Naive B cell (primary cell): ENCODE measurements around the gene SYT14. TPM values are rescaled to one million over a fixed set of nuclear protein-coding genes. Genes with fewer than 3 reads are reported as not detected.
"Not testable (repeated sequence)": the region's sequence is repeated elsewhere in the genome, so short reads cannot be mapped to it uniquely, and the experiment has no call there.

Experiments
- ATAC-seq, 2 donors: fragments of 150-1000 bp; cut with Tn5 transposase; 2 replicates each; pipeline ENCODE4 v1.10.0; 2021; ENCODE audit warnings: low read depth in 2 of 2, mild to moderate bottlenecking in 2 of 2, moderate library complexity in 2 of 2
- DNase-seq: peaks from one replicate; pipeline ENCODE4 v3.0.0; 2022
- H3K27ac Mint-ChIP-seq, 6 donors: one replicate each; pipeline ENCODE4 v1.8.0; 2020 to 2022; ENCODE audit warnings: mild to moderate bottlenecking in 6 of 6, mixed read lengths in 6 of 6, moderate library complexity in 5 of 6, inconsistent platforms in 2 of 6
- H3K27me3 Mint-ChIP-seq, 3 donors: one replicate each; pipeline ENCODE4 v1.8.0; 2021 to 2022; ENCODE audit warnings: mixed read lengths in 3 of 3, mild to moderate bottlenecking in 1 of 3
- H3K36me3 Mint-ChIP-seq, 2 donors: one replicate each; pipeline ENCODE4 v1.8.0; 2020 to 2022; ENCODE audit warnings: mixed read lengths in 2 of 2, inconsistent platforms in 1 of 2, mild to moderate bottlenecking in 1 of 2
- H3K4me1 Mint-ChIP-seq, 3 donors: one replicate each; pipeline ENCODE4 v1.8.0; 2020 to 2022; ENCODE audit warnings: mixed read lengths in 3 of 3, inconsistent platforms in 1 of 3, mild to moderate bottlenecking in 1 of 3, moderate library complexity in 1 of 3
- H3K4me3 Mint-ChIP-seq, 8 donors: one replicate each; pipeline ENCODE4 v1.8.0; 2020 to 2022; ENCODE audit warnings: mild to moderate bottlenecking in 8 of 8, mixed read lengths in 8 of 8, moderate library complexity in 8 of 8, inconsistent platforms in 2 of 8
- H3K9me3 Mint-ChIP-seq, 7 donors: one replicate each; pipeline ENCODE4 v1.8.0; 2020 to 2022; ENCODE audit warnings: mixed read lengths in 7 of 7, mild to moderate bottlenecking in 5 of 7, inconsistent platforms in 2 of 7, moderate library complexity in 1 of 7
- polyA plus RNA-seq, 6 donors: library from polyadenylated mRNA; unstranded; fragments of 300-500 nt; fragmentation: Illumina TruSeq; gene quantifications; one replicate each; pipeline ENCODE4 v1.2.3, GENCODE V29; 2021; ENCODE audit warnings: low read depth in 6 of 6

The SYT14 gene
- polyA plus RNA-seq, 6 donors from 2014 or later, result not detected

DNA sequence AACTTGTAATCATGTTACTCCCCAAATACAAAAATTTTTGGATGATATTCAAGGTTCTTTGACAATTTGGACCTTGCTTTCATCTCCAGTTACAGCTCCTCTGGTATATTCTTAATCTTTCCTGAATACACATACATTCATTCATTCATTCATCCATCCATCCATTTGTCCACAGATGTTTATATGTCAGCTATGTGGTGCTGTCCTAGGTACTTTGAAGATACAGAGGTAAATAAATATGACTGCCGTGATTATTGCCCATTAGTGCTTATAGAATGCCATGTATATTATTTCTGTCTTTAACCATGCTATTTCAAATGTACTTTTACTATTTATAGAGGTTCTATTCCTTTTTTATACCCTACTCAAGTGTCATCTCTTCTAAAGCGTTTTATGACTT is 72.1 kb downstream of the SYT14 start:
- no peak for DNase-seq
- Mint-ChIP-seq H3K36me3 (no peaks in the 10 kb centered on the region), H3K9me3 (no peaks in the 10 kb centered on the region), H3K27me3 (peaks cover 0 to 3% (median 0%) of the 10 kb centered on the region in 3 donors), H3K4me3 (no peak overlapping the region), H3K4me1 (no peaks in the 10 kb centered on the region), H3K27ac (no peak overlapping the region)
- no peak for ATAC-seq

DNA sequence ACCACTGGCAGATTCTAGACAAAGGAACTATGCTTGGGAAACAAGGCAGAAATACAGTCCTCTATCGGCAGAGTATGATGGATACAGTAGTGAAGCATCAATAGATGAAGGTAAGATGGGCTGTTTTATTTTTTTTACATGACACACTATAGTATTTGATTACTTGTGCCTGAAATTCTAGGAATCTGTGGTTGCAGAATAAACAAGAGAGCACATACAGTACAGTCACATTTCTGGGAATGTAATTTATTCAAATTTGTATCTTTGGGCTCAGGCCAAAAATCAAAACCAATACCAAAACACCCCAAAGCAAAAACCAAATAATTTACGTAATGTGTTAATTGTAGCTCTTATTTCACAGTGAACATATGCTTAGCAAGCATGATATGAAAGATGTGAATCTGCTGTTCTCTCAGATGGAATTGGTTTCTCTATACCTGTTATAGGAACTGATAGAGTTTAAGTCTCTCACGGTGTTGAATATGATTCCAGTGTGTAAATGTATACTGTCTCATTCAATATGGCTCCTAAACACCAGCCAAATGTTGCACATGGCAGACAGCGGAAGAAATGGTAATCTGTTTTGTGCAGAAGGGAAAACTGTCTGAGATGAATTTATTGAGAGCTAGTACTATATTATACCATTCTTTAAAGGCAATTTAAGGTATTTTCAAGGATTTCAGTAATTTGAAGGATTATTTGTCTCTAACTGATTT is 83.3 kb downstream of the SYT14 start:
- ATAC-seq, result no peak
- Mint-ChIP-seq H3K9me3 (no peaks in the 10 kb centered on the region), H3K4me1 (no peaks in the 10 kb centered on the region), H3K4me3 (no peak overlapping the region), H3K27me3 (peaks cover 0 to 7% (median 3%) of the 10 kb centered on the region in 3 donors), H3K36me3 (no peaks in the 10 kb centered on the region), H3K27ac (no peak overlapping the region)
- no peak for DNase-seq

DNA sequence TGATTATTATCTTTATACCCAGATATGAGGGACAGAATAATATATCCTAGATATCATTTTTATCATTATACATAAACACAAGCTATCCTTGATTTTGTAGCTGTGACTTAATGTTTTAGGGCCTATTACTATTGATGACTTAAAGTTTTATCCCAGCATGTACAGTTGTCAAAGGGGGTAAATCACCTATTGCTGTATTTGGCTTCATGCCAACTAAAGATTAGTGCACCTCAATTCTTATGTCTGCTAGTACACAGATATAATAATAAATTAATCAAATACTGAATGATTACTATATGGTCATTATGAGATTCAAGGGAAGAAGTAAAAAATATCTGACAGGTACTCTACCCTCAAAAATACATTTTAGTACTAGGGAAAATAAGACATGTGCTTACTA is 84.0 kb downstream of the SYT14 start:
- Mint-ChIP-seq H3K27ac (no peak overlapping the region), H3K4me1 (no peaks in the 10 kb centered on the region), H3K9me3 (no peaks in the 10 kb centered on the region), H3K36me3 (no peaks in the 10 kb centered on the region), H3K27me3 (no peaks in the 10 kb centered on the region), H3K4me3 (no peak overlapping the region)
- ATAC-seq (no peak), DNase-seq (no peak)

GRCh38 chr1:210024282-210024681 is 86.3 kb downstream of the SYT14 start:
- ATAC-seq (no peak), DNase-seq (no peak)
- no peak overlapping the region for H3K27ac Mint-ChIP-seq
- H3K4me1 Mint-ChIP-seq, result no peaks in the 10 kb centered on the region
- no peaks in the 10 kb centered on the region for H3K36me3 Mint-ChIP-seq
- H3K27me3 Mint-ChIP-seq, result peaks cover 0 to 6% (median 0%) of the 10 kb centered on the region in 3 donors
- peaks cover 0 to 6% (median 0%) of the 10 kb centered on the region in 7 donors for H3K9me3 Mint-ChIP-seq
- no peak overlapping the region for H3K4me3 Mint-ChIP-seq

- H3K27ac Mint-ChIP-seq, result no peak overlapping the region
- ATAC-seq, result no peak
- no peaks in the 10 kb centered on the region for H3K36me3 Mint-ChIP-seq
- no peaks in the 10 kb centered on the region for H3K4me1 Mint-ChIP-seq
- peaks cover 0 to 10% (median 0%) of the 10 kb centered on the region in 7 donors for H3K9me3 Mint-ChIP-seq
- H3K4me3 Mint-ChIP-seq, result no peak overlapping the region
- no peak for DNase-seq
- H3K27me3 Mint-ChIP-seq, result peaks cover 0 to 6% (median 0%) of the 10 kb centered on the region in 3 donors
Measured at GRCh38 chr1:210024996-210025395, 87.0 kb downstream of the SYT14 start.

GRCh38 chr1:210025870-210026269 is 87.9 kb downstream of the SYT14 start:
- Mint-ChIP-seq H3K27ac (no peak overlapping the region), H3K9me3 (peaks cover 3 to 18% (median 5%) of the 10 kb centered on the region in 7 donors), H3K27me3 (peaks cover 0 to 13% (median 7%) of the 10 kb centered on the region in 3 donors), H3K36me3 (no peaks in the 10 kb centered on the region), H3K4me3 (no peak overlapping the region), H3K4me1 (no peaks in the 10 kb centered on the region)
- no peak for ATAC-seq
- DNase-seq, result no peak

- no peaks in the 10 kb centered on the region for H3K36me3 Mint-ChIP-seq
- no peak overlapping the region for H3K27ac Mint-ChIP-seq
- peaks cover 3 to 24% (median 6%) of the 10 kb centered on the region in 7 donors for H3K9me3 Mint-ChIP-seq
- no peaks in the 10 kb centered on the region for H3K4me1 Mint-ChIP-seq
- ATAC-seq (no peak), DNase-seq (no peak)
- no peak overlapping the region for H3K4me3 Mint-ChIP-seq
- H3K27me3 Mint-ChIP-seq, result peaks cover 0 to 24% (median 8%) of the 10 kb centered on the region in 3 donors
Measured at GRCh38 chr1:210027994-210028393, 90.0 kb downstream of the SYT14 start.

- H3K4me1 Mint-ChIP-seq, result no peaks in the 10 kb centered on the region
- no peak overlapping the region for H3K4me3 Mint-ChIP-seq
- H3K36me3 Mint-ChIP-seq, result no peaks in the 10 kb centered on the region
- H3K9me3 Mint-ChIP-seq, result peaks cover 7 to 39% (median 11%) of the 10 kb centered on the region in 7 donors
- no peak for DNase-seq
- peaks cover 13 to 29% (median 17%) of the 10 kb centered on the region in 3 donors for H3K27me3 Mint-ChIP-seq
- H3K27ac Mint-ChIP-seq, result no peak overlapping the region
- no peak for ATAC-seq
Measured at GRCh38 chr1:210031473-210031872, 93.5 kb downstream of the SYT14 start.

DNA sequence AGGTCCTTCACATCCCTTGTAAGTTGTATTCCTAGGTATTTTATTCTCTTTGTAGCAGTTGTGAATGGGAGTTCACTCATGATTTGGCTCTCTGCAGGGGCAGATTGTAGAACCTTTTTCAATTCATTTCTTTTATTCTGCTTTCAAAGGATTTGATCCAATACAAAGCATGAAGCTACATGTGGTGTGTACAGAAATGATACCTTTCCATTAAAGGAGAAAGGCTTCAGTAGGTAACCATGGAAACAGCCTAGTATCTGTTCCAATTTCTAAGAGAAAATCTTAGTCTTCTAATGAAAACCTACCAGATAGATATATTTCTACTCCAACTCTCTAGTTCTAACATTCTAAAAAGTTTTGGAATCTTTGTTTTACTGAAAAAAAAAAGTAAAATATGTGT is 105.0 kb downstream of the SYT14 start:
- H3K4me1 Mint-ChIP-seq, result no peaks in the 10 kb centered on the region
- H3K4me3 Mint-ChIP-seq, result no peak overlapping the region
- no peaks in the 10 kb centered on the region for H3K36me3 Mint-ChIP-seq
- peaks cover 0 to 4% (median 0%) of the 10 kb centered on the region in 3 donors for H3K27me3 Mint-ChIP-seq
- DNase-seq (no peak), ATAC-seq (no peak)
- H3K9me3 Mint-ChIP-seq, result peaks cover 5 to 30% (median 11%) of the 10 kb centered on the region in 7 donors
- no peak overlapping the region for H3K27ac Mint-ChIP-seq

DNA sequence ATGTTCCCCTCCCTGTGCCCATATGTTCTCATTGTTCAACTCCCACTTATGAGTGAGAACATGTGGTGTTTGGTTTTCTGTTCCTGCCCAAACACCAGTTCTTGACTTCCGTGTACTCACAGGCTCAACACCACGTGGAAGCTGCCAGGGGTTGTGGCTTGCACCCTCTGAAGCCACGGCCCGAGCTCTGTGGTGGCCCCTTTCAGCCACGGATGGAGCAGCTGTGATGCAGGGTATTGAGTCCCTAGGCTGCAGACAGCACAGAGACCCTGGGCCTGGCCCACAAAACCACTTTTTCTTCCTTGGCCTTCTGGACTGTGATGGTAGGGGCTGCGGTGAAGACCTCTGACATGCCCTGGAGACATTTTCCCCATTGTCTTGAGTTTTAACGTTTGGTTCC is 111.6 kb downstream of the SYT14 start:
- no peak overlapping the region for H3K4me3 Mint-ChIP-seq
- H3K36me3 Mint-ChIP-seq, result no peaks in the 10 kb centered on the region
- no peak for ATAC-seq
- no peaks in the 10 kb centered on the region for H3K27me3 Mint-ChIP-seq
- H3K9me3 Mint-ChIP-seq, result peaks cover 0 to 9% (median 2%) of the 10 kb centered on the region in 7 donors
- no peaks in the 10 kb centered on the region for H3K4me1 Mint-ChIP-seq
- DNase-seq, result no peak
- no peak overlapping the region for H3K27ac Mint-ChIP-seq

DNA sequence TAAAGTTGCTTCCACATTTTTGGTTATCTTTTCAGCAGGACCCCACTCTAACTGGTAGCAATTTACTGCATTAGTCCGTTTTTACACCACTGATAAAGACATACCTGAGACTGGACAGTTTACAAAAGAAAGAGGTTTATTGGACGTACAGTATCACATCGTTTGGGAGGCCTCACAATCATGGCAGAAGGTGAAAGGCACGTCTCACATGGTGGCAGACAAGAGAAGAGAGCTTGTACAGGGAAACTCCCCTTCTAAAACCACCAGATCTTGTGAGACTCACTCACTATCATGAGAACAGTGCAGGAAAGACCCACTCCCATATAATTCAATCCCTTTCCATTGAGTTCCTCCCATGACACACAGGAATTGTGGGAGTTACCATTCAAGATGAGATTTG is 112.5 kb downstream of the SYT14 start:
- H3K9me3 Mint-ChIP-seq, H3K36me3 Mint-ChIP-seq, H3K27ac Mint-ChIP-seq, H3K4me1 Mint-ChIP-seq, H3K4me3 Mint-ChIP-seq, DNase-seq, H3K27me3 Mint-ChIP-seq, ATAC-seq: not testable (repeated sequence)

- Mint-ChIP-seq H3K27me3 (no peaks in the 10 kb centered on the region), H3K4me1 (no peaks in the 10 kb centered on the region), H3K9me3 (peaks cover 0 to 6% (median 2%) of the 10 kb centered on the region in 7 donors), H3K4me3 (no peak overlapping the region), H3K27ac (no peak overlapping the region), H3K36me3 (no peaks in the 10 kb centered on the region)
- DNase-seq (no peak), ATAC-seq (no peak)
Measured at GRCh38 chr1:210053126-210053525, 115.1 kb downstream of the SYT14 start.

GRCh38 chr1:210057593-210057992 is 119.6 kb downstream of the SYT14 start:
- Mint-ChIP-seq H3K9me3 (no peaks in the 10 kb centered on the region), H3K4me3 (no peak overlapping the region), H3K27ac (no peak overlapping the region), H3K36me3 (no peaks in the 10 kb centered on the region), H3K27me3 (peaks cover 0 to 5% (median 0%) of the 10 kb centered on the region in 3 donors), H3K4me1 (no peaks in the 10 kb centered on the region)
- ATAC-seq (no peak), DNase-seq (no peak)

- Mint-ChIP-seq H3K27ac (no peak overlapping the region), H3K9me3 (peaks cover 2 to 13% (median 5%) of the 10 kb centered on the region in 7 donors), H3K4me3 (no peak overlapping the region), H3K4me1 (no peaks in the 10 kb centered on the region), H3K36me3 (no peaks in the 10 kb centered on the region), H3K27me3 (peaks cover 0 to 5% (median 0%) of the 10 kb centered on the region in 3 donors)
- no peak for DNase-seq
- no peak for ATAC-seq
Measured at GRCh38 chr1:210061992-210062391, 124.0 kb downstream of the SYT14 start.
